Endothelial cell of umbilical vein (primary cell): ENCODE measurements around the gene SH3GLB2. TPM values are rescaled to one million over a fixed set of nuclear protein-coding genes. Genes with fewer than 3 reads are reported as not detected.
"Not testable (repeated sequence)": the region's sequence is repeated elsewhere in the genome, so short reads cannot be mapped to it uniquely, and the experiment has no call there.

ENCODE experiments used
- BruUV-seq: library from RNA; stranded (reverse); fragments of 400-500 nt; replicated peaks from 2 replicates; lab custom pipeline; 2021; lab: Mats Ljungman, UMichigan
- CTCF ChIA-PET: fragments of 300-600, 350-600 bp; sonication (Branson Sonifier 250); formaldehyde crosslinking; loops from one replicate; lab custom pipeline; 2021; ENCODE audit warnings: antibody characterized with exemption, inconsistent platforms; lab: Charles Lee
- POLR2A ChIA-PET: fragments of 300-600, 350-600 bp; sonication (Branson Sonifier 250); formaldehyde crosslinking; loops from one replicate; lab custom pipeline; 2021; ENCODE audit warnings: antibody characterized with exemption, inconsistent platforms; lab: Charles Lee
- DNase-seq: peaks from one replicate; pipeline ENCODE4 v3.0.0-alpha.2; 2011; ENCODE audit warnings: low read depth, low spot score
- FAIRE-seq: peaks from 2 replicates; lab custom pipeline; 2011; peaks lifted over from hg19 to GRCh38; lab: Jason Lieb, UNC
- H2AFZ ChIP-seq: 2 replicates; pipeline ENCODE4 v1.6.0; 2012; ENCODE audit warnings: low read depth, low read length, control low read depth, inconsistent platforms
- H3K27ac ChIP-seq: 2 replicates; pipeline ENCODE4 v1.5.1; 2011; ENCODE audit warnings: low read depth, mild to moderate bottlenecking, control low read depth, low read length, moderate library complexity; ENCODE audit not compliant: insufficient read depth
- H3K27me3 ChIP-seq, 2 experiments: 2 replicates each; pipeline versions ENCODE4 v1.6.0 to v1.6.1; 2011; ENCODE audit warnings: low read length in 2 of 2, mixed read lengths in 1 of 2; ENCODE audit not compliant: control insufficient read depth in 2 of 2, insufficient read depth in 2 of 2
- H3K36me3 ChIP-seq, 2 experiments: 2 replicates in 1 of 2; 3 replicates in 1 of 2; pipeline ENCODE4 v1.5.1; 2011; ENCODE audit warnings: low read length in 2 of 2, mild to moderate bottlenecking in 1 of 2, moderate library complexity in 1 of 2; ENCODE audit not compliant: control insufficient read depth in 2 of 2, insufficient read depth in 2 of 2; ENCODE audit errors: extremely low read depth in 1 of 2
- H3K4me1 ChIP-seq: 3 replicates; pipeline ENCODE4 v1.5.1; 2011; ENCODE audit warnings: mild to moderate bottlenecking, low read length; ENCODE audit not compliant: control insufficient read depth, insufficient read depth; ENCODE audit errors: extremely low read depth
- H3K4me2 ChIP-seq: 2 replicates; pipeline ENCODE4 v1.6.1; 2011; ENCODE audit warnings: low read length, control low read depth, mixed read lengths; ENCODE audit not compliant: insufficient read depth
- H3K4me3 ChIP-seq, 3 experiments: fragments of 200-600 bp in 1 of 3; sonication (generic), shearing (Covaris generic) in 1 of 3; replicated peaks in 1 of 3; 2 replicates each; pipeline ENCODE4 v1.5.1; 2011 to 2016; ENCODE audit warnings: control low read depth in 3 of 3, low read length in 3 of 3, mild to moderate bottlenecking in 2 of 3, inconsistent platforms in 1 of 3, low read depth in 1 of 3, moderate library complexity in 1 of 3; ENCODE audit not compliant: insufficient read depth in 1 of 3
- H3K79me2 ChIP-seq: 2 replicates; pipeline ENCODE4 v1.6.0; 2012; ENCODE audit warnings: low read length, inconsistent platforms; ENCODE audit not compliant: control insufficient read depth, insufficient read depth
- H3K9ac ChIP-seq: replicated peaks from 2 replicates; pipeline ENCODE3; 2011; ENCODE audit warnings: low read length, control low read depth; ENCODE audit not compliant: insufficient read depth; ENCODE audit errors: extremely low read depth
- H3K9me1 ChIP-seq: replicated peaks from 3 replicates; pipeline ENCODE4 v1.6.0; 2011; ENCODE audit warnings: mild to moderate bottlenecking, low read length; ENCODE audit not compliant: control insufficient read depth, insufficient read depth; ENCODE audit errors: extremely low read depth
- H3K9me3 ChIP-seq: replicated peaks from 2 replicates; pipeline ENCODE4 v1.5.1; 2012; ENCODE audit warnings: low read length, inconsistent platforms; ENCODE audit not compliant: control insufficient read depth, insufficient read depth
- H4K20me1 ChIP-seq: replicated peaks from 2 replicates; pipeline ENCODE3; 2011; ENCODE audit warnings: mild to moderate bottlenecking, low read length; ENCODE audit not compliant: control insufficient read depth, insufficient read depth; ENCODE audit errors: extremely low read depth
- EZH2 ChIP-seq: IDR thresholded peaks from 2 replicates; pipeline ENCODE4 v1.6.1; 2012; ENCODE audit warnings: borderline replicate concordance, low read depth, mild to moderate bottlenecking, moderate library complexity, low read length, inconsistent platforms; ENCODE audit not compliant: severe bottlenecking
- FOS ChIP-seq: IDR thresholded peaks from 2 replicates; pipeline ENCODE4 v1.6.1; 2011; ENCODE audit warnings: mild to moderate bottlenecking, low read length, moderate library complexity, borderline replicate concordance; ENCODE audit not compliant: insufficient read depth
- GATA2 ChIP-seq: IDR thresholded peaks from 2 replicates; pipeline ENCODE4 v1.7.0; 2011; ENCODE audit warnings: low read depth, mild to moderate bottlenecking, moderate library complexity, mixed read lengths, low read length; ENCODE audit not compliant: insufficient read length, insufficient read depth
- JUN ChIP-seq: IDR thresholded peaks from 2 replicates; pipeline ENCODE4 v1.6.1; 2011; ENCODE audit warnings: borderline replicate concordance, low read depth; ENCODE audit not compliant: insufficient read length, insufficient read depth
- MAX ChIP-seq: IDR thresholded peaks from 2 replicates; pipeline ENCODE4 v1.6.1; 2011; ENCODE audit not compliant: insufficient read depth, insufficient read length
- MYC ChIP-seq: IDR thresholded peaks from one replicate; pipeline ENCODE4 v1.6.1; 2011; ENCODE audit warnings: mild to moderate bottlenecking, low read depth, low read length
- POLR2A ChIP-seq: IDR thresholded peaks from 2 replicates; pipeline ENCODE4 v1.6.1; 2012; ENCODE audit warnings: low read depth, mild to moderate bottlenecking, control low read depth, low read length
- POLR2AphosphoS5 ChIP-seq: IDR thresholded peaks from 2 replicates; pipeline ENCODE4 v1.6.1; 2012; ENCODE audit warnings: low read depth, mild to moderate bottlenecking, control low read depth, low read length, moderate library complexity; ENCODE audit not compliant: insufficient read depth
- dilution Hi-C: fragments of 300-500 bp; cut with MboI; formaldehyde crosslinking; loops from one replicate; pipeline ENCODE4 v1.15.0; 2019; ENCODE audit warnings: low sequenced_read_pairs; ENCODE audit not compliant: extremely low pct_ligation_motif_present
- intact Hi-C: fragments of 100-400 bp; cut with micrococcal nuclease; formaldehyde crosslinking; loops from one replicate; pipeline ENCODE4 v1.10.0; 2022
- polyA plus RNA-seq, 4 experiments: library from polyadenylated mRNA; depleted of rRNA in 3 of 4; stranded (reverse) in 3 of 4; unstranded in 1 of 4; fragments of >200 nt; gene quantifications; 2 replicates each; pipeline versions ENCODE4 v1.2.1 to v1.2.3, GENCODE V29; 2011 to 2012; ENCODE audit warnings: missing spikeins in 1 of 4
- total RNA-seq: library from RNA; stranded (reverse); gene quantifications from 2 replicates; pipeline ENCODE4 v1.2.3, GENCODE V29; 2021
- TF ChIP-seq, protein P1 (sequence below), 2 donors: IDR thresholded peaks; 1 replicate in 1 of 2; 2 replicates in 1 of 2; pipeline ENCODE4 v1.5.1; 2011; ENCODE audit warnings: low read length in 2 of 2, mild to moderate bottlenecking in 2 of 2, moderate library complexity in 2 of 2, control low read depth in 1 of 2, inconsistent platforms in 1 of 2, low read depth in 1 of 2; ENCODE audit not compliant: insufficient read depth in 1 of 2; ENCODE audit errors: extremely low read depth in 1 of 2

The SH3GLB2 gene
- total and polyA plus RNA-seq, 2 donors (not counting 3 experiments of a cell fraction or from before 2014, with no cell fraction given), result 58.8 to 77.5 TPM

DNA sequence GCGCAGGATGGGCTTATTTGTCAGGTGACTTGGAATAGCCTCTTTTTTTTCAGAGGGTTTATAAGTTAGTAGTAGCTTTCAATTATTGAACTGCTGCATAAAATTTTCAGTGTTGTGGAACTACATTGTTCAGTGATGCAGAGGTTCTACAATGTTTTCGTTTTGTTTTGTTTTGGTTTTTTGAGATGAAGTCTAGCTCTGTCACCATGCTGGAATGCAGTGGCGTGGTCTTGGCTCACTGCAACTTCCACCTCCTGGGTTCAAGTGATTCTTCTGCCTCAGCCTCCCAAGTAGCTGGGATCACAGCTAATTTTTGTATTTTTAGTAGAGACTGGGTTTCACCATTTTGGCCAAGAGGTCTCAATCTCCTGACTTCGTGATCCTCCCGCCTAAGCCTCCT lies 58.6 kb downstream of the SH3GLB2 start:
- no peak overlapping the region for H3K4me2 ChIP-seq
- intact Hi-C loops, result no loop called here
- FAIRE-seq (no peak), DNase-seq (no peak)
- dilution Hi-C loops, result no loop called here
- no peak overlapping the region for H3K4me3 ChIP-seq
- no peaks in the 10 kb centered on the region for H3K4me1 ChIP-seq
- no peak overlapping the region for H2AFZ ChIP-seq
- POLR2A ChIA-PET, result no interaction called here
- H3K27me3 ChIP-seq, result no peaks in the 10 kb centered on the region
- no peaks in the 10 kb centered on the region for H3K9me1 ChIP-seq
- no peak overlapping the region for H3K9ac ChIP-seq
- TF ChIP-seq, protein P1, sequence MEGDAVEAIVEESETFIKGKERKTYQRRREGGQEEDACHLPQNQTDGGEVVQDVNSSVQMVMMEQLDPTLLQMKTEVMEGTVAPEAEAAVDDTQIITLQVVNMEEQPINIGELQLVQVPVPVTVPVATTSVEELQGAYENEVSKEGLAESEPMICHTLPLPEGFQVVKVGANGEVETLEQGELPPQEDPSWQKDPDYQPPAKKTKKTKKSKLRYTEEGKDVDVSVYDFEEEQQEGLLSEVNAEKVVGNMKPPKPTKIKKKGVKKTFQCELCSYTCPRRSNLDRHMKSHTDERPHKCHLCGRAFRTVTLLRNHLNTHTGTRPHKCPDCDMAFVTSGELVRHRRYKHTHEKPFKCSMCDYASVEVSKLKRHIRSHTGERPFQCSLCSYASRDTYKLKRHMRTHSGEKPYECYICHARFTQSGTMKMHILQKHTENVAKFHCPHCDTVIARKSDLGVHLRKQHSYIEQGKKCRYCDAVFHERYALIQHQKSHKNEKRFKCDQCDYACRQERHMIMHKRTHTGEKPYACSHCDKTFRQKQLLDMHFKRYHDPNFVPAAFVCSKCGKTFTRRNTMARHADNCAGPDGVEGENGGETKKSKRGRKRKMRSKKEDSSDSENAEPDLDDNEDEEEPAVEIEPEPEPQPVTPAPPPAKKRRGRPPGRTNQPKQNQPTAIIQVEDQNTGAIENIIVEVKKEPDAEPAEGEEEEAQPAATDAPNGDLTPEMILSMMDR (IDR thresholded peaks at IDR 0.05; ENCODE audit: extremely low read depth in 1 of 2, insufficient read depth in 1 of 2, low read depth in 1 of 2, low read length in 2 of 2), result no peak
- no peak for TF ChIP-seq FOS
- TF ChIP-seq POLR2A, result no peak
- no peak for TF ChIP-seq MAX
- TF ChIP-seq POLR2AphosphoS5, result no peak
- TF ChIP-seq MYC, result no peak
- no peak for TF ChIP-seq EZH2
- TF ChIP-seq GATA2, result no peak
- no peak for TF ChIP-seq JUN
- H4K20me1 ChIP-seq, result no peaks in the 10 kb centered on the region
- no TSS peak for BruUV-seq
- H3K36me3 ChIP-seq, result peaks cover 0 to 11% of the 10 kb centered on the region in 2 experiments
- no peak overlapping the region for H3K27ac ChIP-seq
- CTCF ChIA-PET, result no interaction called here
- H3K9me3 ChIP-seq, result no peaks in the 10 kb centered on the region
- no peaks in the 10 kb centered on the region for H3K79me2 ChIP-seq

GRCh38 chr9:128961403-128961802 lies 66.7 kb downstream of the SH3GLB2 start:
- H3K79me2 ChIP-seq, FAIRE-seq, H3K9ac ChIP-seq, H3K9me3 ChIP-seq, H3K4me2 ChIP-seq, H3K4me1 ChIP-seq, H3K4me3 ChIP-seq, H3K27ac ChIP-seq, BruUV-seq, H4K20me1 ChIP-seq, DNase-seq, H3K27me3 ChIP-seq, H2AFZ ChIP-seq, POLR2A ChIA-PET, H3K9me1 ChIP-seq, dilution Hi-C loops, intact Hi-C loops: not testable (repeated sequence)
- H3K36me3 ChIP-seq, result peaks cover 8 to 11% of the 10 kb centered on the region in 2 experiments
- CTCF ChIA-PET, result interaction anchor here (1.7 kb wide), 1 partner anchor 143 kb away, joined by 3 read pairs; the partner anchor contains the start of gene ENDOG
